ENCODE results near the gene C6orf132.
"Not testable (repeated sequence)": the region's sequence is repeated elsewhere in the genome, so short reads cannot be mapped to it uniquely, and the experiment has no call there.

C6orf132 gene

GRCh38 chr6:42142118-42142835 is at the start of gene C6orf132:
C6orf132 (minus strand) TSS chr6:42142620; CDS start chr6:42142444, 176 bp downstream.
- DNase-seq (ENCODE audit: low spot score): peak; percentile 40

GRCh38 chr6:42190554-42191183 is 48.2 kb upstream of the C6orf132 start:
- peak; percentile 78 for DNase-seq (ENCODE audit: low spot score)

- DNase-seq (ENCODE audit: low spot score): no peak
These were observed 46.0 kb upstream of the C6orf132 start for GRCh38 chr6:42188406-42188805.

GRCh38 chr6:42185597-42185996 is 43.2 kb upstream of the C6orf132 start:
- no peak for DNase-seq (ENCODE audit: low spot score)

GRCh38 chr6:42184475-42184874 is 42.1 kb upstream of the C6orf132 start:
- no peak for DNase-seq (ENCODE audit: low spot score)

GRCh38 chr6:42182101-42182500 is 39.7 kb upstream of the C6orf132 start:
- no peak for DNase-seq (ENCODE audit: low spot score)

- DNase-seq (ENCODE audit: low spot score): no peak
These were observed 37.5 kb upstream of the C6orf132 start for GRCh38 chr6:42179945-42180313.

- no peak for DNase-seq (ENCODE audit: low spot score)
These were observed 37.0 kb upstream of the C6orf132 start for GRCh38 chr6:42179261-42179944.

- DNase-seq (ENCODE audit: low spot score): no peak
These were observed 35.3 kb upstream of the C6orf132 start for GRCh38 chr6:42177514-42178364.

- DNase-seq (ENCODE audit: low spot score): no peak
These were observed 34.6 kb upstream of the C6orf132 start for GRCh38 chr6:42176981-42177380.

GRCh38 chr6:42175860-42176259 is 33.4 kb upstream of the C6orf132 start:
- DNase-seq (ENCODE audit: low spot score): no peak

GRCh38 chr6:42173101-42173500 is 30.7 kb upstream of the C6orf132 start, which contains the start of gene GUCA1A:
GUCA1A (plus strand) TSS chr6:42173364; CDS start chr6:42173614, 250 bp downstream.
- DNase-seq (ENCODE audit: low spot score): no peak

- no peak for DNase-seq (ENCODE audit: low spot score)
These were observed 29.6 kb upstream of the C6orf132 start for GRCh38 chr6:42171813-42172581.

- DNase-seq (ENCODE audit: low spot score): not testable (repeated sequence)
These were observed 27.4 kb upstream of the C6orf132 start for GRCh38 chr6:42169780-42170179.

GRCh38 chr6:42168650-42169049 is 26.2 kb upstream of the C6orf132 start:
- no peak for DNase-seq (ENCODE audit: low spot score)

GRCh38 chr6:42166444-42167141 is 24.2 kb upstream of the C6orf132 start:
- DNase-seq (ENCODE audit: low spot score): peak; percentile 81

GRCh38 chr6:42165016-42165415 is 22.6 kb upstream of the C6orf132 start:
- DNase-seq (ENCODE audit: low spot score): peak; percentile 64

GRCh38 chr6:42163981-42164380 is 21.6 kb upstream of the C6orf132 start:
- peak; percentile 59 for DNase-seq (ENCODE audit: low spot score)

- DNase-seq (ENCODE audit: low spot score): no peak
These were observed 20.4 kb upstream of the C6orf132 start for GRCh38 chr6:42162812-42163211.

- DNase-seq (ENCODE audit: low spot score): no peak
These were observed 20.0 kb upstream of the C6orf132 start for GRCh38 chr6:42162384-42162783.

Data from hepatic stellate cell (primary cell).